Activated CD4-positive, alpha-beta T cell treated with anti-CD3 and anti-CD28 coated beads, Interleukin-2, Interleukin-6, amounts not matched to agents 100 ng/mL and 50 ng/mL, durations not matched to agents 16 hours and 8 hours (primary cell): Measurements from ENCODE around the gene TMEM61.

ENCODE experiments used
- DNase-seq: peaks from one replicate; pipeline ENCODE4 v3.0.0-alpha.2; 2020

TMEM61 gene

GRCh38 chr1:54986025-54986424 is 5.6 kb downstream of the TMEM61 start:
- no peak for DNase-seq

GRCh38 chr1:54986533-54986932 is 6.1 kb downstream of the TMEM61 start:
- DNase-seq: no peak

- no peak for DNase-seq
Measured at GRCh38 chr1:54987427-54987826, 7.0 kb downstream of the TMEM61 start.

- DNase-seq: no peak
Measured at GRCh38 chr1:54987919-54988705, 7.7 kb downstream of the TMEM61 start.

GRCh38 chr1:54988975-54989374 is 8.5 kb downstream of the TMEM61 start:
- no peak for DNase-seq

- DNase-seq: no peak
Measured at GRCh38 chr1:54989473-54989872, 9.0 kb downstream of the TMEM61 start.

GRCh38 chr1:54989968-54990810 is 9.8 kb downstream of the TMEM61 start:
- DNase-seq: no peak

GRCh38 chr1:54990916-54991315 is 10.5 kb downstream of the TMEM61 start:
- no peak for DNase-seq

GRCh38 chr1:54991939-54992338 is 11.5 kb downstream of the TMEM61 start:
- no peak for DNase-seq

GRCh38 chr1:54993140-54993539 is 12.7 kb downstream of the TMEM61 start:
- no peak for DNase-seq

GRCh38 chr1:54994355-54994990 is 14.0 kb downstream of the TMEM61 start:
- no peak for DNase-seq

- no peak for DNase-seq
Measured at GRCh38 chr1:54995013-54995760, 14.8 kb downstream of the TMEM61 start.

GRCh38 chr1:54995835-54996234 is 15.4 kb downstream of the TMEM61 start:
- DNase-seq: peak; percentile 71

GRCh38 chr1:54996359-54996868 is 16.0 kb downstream of the TMEM61 start:
- DNase-seq: peak; percentile 92

GRCh38 chr1:54996869-54997710 is 16.7 kb downstream of the TMEM61 start:
- no peak for DNase-seq

GRCh38 chr1:54997711-54997986 is 17.2 kb downstream of the TMEM61 start:
- DNase-seq: no peak

- DNase-seq: no peak
Measured at GRCh38 chr1:54998100-54998499, 17.7 kb downstream of the TMEM61 start.

GRCh38 chr1:54998677-54999076 is 18.2 kb downstream of the TMEM61 start, which contains the start of gene BSND:
BSND (plus strand) TSS chr1:54998933; CDS start chr1:54999187, 254 bp downstream.
- no peak for DNase-seq

GRCh38 chr1:55000110-55001085 is 20.0 kb downstream of the TMEM61 start:
- no peak for DNase-seq

GRCh38 chr1:55001311-55001710 is 20.9 kb downstream of the TMEM61 start:
- DNase-seq: no peak

GRCh38 chr1:55002686-55003085 is 22.3 kb downstream of the TMEM61 start:
- no peak for DNase-seq
